HG02981 (cell line): ENCODE data around the gene MAPK4.
"Not testable (repeated sequence)": the region's sequence is repeated elsewhere in the genome, so short reads cannot be mapped to it uniquely, and the experiment has no call there.

ENCODE experiments used
- ATAC-seq: cut with Tn5 transposase; IDR thresholded peaks from one replicate; pipeline ENCODE4 v1.9.1; 2021; ENCODE audit warnings: mild to moderate bottlenecking, moderate library complexity; ENCODE audit not compliant: unreplicated experiment

The MAPK4 gene

DNA sequence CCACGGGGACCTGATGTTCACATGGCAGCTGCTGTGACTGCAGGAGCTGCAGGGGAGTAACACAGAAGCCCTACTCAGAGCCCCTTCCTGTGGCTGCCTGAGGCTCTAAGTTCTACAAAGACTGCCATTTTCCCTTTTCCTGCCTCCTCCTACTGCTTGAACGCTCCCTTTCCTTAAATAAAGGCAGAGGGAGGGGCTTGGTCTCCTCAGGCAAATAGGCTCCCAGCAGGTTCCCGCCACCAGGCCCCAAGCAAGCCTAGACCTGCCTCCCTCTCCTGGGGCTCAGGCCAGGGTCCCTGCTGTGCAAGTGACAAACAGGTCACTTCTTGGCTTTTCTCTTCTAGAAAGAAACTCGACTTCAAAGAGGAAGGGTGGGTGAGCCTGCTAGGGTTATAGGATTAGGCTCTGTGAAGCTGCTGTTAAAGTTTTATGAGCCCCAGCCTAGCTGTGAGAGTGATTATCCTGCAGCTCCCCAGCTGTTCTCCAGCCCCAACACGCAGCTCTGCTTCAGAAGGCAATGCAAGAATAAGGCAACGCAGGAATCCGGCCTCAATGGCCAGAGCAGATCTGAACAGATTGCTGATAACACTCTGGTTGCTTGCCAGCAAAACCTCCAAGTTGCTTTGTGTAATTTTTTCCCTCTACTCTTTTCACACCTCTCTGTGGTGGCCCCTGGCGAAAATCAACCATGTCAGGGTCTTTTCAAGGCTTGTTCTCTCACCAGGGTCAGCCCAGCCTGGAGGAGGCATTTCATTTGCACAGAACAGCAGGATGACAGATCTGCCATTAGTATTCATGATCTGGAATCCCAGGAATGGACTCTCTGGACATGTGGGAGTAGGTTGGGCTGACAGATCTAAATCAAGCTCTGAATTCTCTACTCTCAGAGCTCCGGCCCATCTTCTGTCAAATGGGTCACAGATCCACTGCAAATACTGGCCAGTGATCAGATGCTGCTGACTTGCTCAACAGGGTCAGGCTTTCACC lies 188.6 kb downstream of the MAPK4 start:
- no peak for ATAC-seq

DNA sequence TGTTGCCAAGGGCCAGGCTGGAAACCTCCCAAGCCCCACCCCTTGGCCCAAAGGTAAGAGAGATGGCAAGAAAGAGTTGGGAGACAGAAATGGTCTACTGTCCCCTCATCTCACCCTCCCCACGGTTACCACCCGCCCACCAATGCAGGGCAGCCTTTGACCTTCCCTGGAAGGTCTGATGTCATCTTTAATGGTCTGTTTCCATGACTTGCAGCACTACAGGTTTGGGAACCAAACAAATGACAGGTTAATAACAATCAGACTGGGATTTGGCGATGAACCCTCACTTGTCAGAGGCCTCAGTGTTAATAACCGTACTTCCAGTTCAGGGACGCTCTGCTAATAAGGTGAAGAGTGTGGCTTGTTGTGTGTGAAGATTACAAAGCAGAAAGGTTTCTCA lies 189.5 kb downstream of the MAPK4 start:
- ATAC-seq: no peak

DNA sequence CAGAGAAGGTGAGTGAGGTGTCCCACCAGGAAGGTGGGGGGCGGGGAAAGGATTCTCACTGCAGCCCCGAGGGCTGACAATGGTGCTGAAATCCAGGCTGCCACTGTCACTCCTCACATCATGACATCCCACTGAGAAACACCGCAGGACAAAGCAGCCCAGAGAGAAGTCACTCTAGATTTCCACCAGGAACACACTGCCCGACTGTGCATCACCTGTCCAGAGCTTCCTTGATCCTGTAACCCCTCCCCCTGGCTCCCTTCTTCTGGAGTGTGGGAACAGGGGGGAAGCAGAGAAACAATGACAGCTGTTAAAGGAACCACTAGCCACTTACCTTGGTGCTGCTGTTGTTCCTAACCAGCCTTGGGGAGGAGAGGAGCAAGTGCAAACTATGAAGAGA lies 190.1 kb downstream of the MAPK4 start:
- ATAC-seq: no peak

DNA sequence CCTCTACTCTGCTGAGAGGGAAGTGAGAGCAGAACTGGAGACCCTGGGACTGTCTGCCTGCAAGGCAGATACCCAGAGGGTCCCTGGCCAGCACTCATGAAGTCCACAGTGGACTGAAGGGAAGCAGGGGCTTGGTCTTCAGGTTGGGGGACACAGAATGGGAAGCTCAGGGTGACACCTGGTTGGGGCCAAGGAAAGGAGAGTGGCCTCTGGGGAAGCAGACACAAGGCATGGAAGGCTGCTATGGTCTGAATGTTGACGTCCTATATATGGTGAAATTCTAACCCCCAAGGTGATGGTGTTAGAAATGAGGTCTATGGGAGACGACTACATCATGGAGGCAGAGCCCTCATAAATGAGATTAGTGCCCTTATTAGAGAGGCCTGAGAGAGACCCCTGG lies 190.7 kb downstream of the MAPK4 start:
- ATAC-seq: no peak

DNA sequence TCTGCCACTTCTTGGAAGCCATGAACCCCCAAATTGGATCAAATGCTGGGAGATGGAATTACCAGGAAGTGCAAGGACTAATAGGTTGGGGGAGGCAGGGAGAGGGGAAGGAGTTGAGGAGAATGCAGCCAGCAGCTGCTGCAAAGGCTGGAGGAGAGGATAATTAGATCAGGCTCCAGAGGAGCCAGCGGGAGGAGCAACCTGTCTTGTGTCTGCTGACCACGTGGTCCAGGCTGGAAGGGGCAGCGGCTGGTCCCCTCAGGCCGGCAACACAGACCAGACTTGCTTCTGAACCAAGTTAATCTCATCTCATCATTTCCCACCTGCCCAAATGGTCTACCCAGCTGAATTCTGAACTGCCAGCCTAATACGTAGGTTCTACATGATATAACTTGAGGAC lies 191.6 kb downstream of the MAPK4 start:
- ATAC-seq: no peak

DNA sequence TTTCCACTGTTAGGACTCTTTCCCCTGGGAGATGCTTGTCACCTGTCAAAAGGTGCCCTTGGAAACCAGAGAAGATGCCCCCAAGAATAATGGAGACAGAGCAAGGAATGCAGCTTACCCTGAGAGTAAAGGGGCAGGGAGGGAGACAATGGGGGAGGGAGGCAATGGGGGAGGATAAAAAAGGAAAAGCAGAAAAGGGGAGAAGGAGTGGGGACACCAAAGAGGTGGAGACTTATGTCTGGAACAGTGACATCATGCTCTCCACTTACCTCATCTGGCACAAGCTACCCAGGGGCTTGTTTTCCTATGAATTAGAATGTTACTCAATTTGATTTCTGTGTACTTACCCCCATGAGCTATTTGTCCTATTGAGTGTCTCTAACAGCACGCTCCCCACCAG lies 192.1 kb downstream of the MAPK4 start:
- ATAC-seq: no peak

DNA sequence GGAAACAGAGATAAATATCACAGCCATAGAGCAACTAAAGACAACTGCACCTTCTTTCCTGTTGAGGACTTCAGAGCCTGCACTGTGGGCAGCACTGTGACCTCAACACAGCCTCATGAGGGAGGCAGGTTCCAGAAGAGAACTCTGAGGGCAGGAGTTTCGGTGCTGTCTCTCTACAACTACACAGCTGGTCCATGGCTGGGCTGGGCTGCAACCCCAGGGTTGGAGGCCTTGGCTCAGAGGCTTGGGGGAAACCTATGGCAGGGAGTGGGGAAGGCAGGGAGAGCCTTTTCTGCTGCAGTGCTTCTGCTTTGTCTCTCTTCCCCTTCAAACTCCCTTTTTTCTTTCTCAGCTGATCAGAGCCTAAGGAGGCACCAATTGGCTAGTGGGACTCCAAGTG lies 193.4 kb downstream of the MAPK4 start:
- ATAC-seq: no peak

DNA sequence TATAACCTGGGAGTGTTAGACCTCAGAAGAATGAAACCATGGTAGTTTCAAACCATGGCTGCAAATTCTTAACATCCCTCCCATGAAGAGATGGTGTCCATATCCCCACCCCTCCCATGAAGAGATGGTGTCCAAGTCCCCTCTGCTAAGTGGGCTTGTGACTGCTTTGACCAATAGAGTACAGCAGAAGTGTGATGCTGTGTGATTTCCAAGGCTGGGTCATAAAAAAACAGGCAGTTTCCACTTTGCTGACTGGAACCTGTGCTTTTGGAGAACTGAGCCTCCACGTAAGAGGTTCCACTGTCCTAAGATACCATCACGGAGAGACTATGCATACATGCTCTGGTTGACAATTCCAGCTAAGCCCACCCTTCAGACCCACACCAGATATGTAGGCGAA lies 194.4 kb downstream of the MAPK4 start:
- ATAC-seq: no peak

DNA sequence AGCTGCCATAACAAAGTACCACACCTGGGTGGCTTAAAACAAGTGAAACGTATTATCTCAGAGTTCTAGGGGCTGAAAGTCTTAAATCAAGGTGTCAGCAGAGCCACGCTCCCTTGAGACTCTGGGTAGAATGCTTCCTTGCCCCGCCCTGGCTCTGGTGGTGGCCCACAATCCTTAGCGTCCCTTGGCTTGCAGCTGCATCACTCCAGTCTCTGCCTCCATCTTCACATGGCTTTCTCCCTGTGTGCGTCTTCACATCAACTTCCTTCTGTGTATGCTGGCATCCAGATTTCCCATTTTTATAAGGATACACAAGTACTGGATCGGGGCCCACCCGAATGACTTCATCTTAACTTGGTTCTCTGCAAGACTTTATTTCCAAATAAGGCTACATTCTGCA lies 197.5 kb downstream of the MAPK4 start:
- no peak for ATAC-seq

DNA sequence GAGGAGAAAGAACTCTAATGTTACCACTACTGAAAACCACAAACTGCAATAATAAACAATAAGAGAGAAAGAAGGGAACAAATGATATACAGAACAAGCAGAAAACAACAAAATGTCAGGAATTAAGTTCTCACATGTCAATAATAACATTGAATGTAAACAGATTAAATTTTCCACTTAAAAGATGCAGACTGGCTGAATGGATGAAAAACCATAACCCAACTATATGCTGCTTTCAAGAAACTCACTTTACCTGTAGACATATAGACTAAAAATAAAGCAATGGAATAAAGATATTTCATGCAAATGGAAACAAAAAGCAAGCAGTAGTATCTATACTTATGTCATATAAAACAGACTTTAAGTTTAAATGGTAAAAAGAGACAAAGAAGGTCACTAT lies 209.6 kb downstream of the MAPK4 start:
- ATAC-seq: no peak

DNA sequence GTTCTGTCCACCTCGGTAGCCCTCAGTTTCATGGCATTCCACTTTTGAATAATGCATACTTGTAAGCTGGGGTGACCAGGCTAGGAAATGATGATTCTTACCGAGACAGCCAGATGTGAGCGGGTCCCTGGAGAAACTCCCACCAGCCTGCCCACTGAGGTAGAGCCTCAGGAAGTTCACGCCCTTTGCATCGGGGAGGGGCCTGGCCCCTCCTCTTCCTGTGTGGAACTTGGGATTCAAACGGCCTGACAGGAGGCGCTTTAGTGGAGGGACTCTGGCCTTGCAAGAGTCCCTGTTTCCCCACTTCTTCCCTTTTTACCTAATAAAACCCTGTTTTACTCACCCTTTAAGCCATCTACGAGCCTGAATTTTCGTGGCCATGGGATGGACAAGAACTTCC lies 215.3 kb downstream of the MAPK4 start:
- no peak for ATAC-seq

DNA sequence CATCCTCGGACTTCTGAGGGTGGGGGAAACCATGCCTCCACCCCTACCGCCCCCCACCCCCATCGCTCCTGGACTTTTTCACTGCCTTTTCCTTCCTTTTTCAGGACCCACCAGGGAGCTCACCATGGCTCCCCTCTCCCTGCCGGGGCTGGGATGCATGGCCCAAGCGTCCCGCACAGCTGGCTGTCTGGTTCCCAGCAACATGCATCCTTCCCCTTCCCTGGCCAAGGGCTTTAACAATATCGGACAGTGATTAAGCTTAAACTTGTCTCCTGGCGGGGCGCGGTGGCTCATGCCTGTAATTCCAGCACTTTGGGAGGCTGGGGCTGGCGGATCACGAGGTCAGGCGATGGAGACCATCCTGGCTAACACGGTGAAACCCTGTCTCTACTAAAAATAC lies 215.8 kb downstream of the MAPK4 start:
- ATAC-seq: no peak

DNA sequence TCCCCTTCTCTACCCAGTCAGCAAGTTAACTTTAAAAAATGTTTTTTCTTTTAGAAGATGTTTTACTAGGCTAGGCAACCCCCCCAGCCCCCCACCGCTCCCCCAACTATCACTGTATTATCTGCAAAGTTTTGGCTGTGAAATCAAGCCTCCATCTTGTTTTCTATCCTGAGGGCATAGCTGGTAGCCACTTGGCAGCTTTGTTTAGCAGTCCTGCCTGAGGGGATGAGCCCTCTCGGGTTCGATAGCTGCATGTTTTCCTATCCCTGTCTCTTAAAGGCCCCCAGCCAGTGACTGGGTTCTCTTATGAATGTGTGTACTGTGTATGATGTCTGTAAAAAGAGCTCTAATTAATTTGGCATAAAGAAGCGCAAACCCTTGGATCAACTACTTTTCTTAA lies 216.5 kb downstream of the MAPK4 start:
- ATAC-seq: no peak

DNA sequence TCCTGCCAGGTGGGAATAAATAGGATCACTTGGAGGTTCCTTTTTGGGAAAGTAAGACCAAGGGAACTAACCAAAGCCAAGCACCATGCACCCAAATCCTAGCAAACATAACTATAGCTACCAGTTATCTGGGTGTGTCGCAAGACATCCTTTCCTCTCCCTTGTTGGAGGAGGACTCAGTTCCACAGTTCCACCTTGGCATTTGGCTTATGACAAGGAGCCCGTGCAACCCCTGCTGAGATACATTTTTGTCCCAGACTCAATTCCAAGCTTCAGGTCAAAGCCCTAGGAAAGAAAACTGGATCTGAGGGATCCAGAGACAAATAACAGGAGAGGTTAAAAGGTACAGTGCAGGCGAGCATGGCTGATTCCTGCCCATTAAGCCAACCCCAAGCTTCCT lies 219.1 kb downstream of the MAPK4 start:
- ATAC-seq: not testable (repeated sequence)
